ENCODE results near the gene RALA.
"Not testable (repeated sequence)": the region's sequence is repeated elsewhere in the genome, so short reads cannot be mapped to it uniquely, and the experiment has no call there.

Gene RALA

GRCh38 chr7:39681887-39682441, 58.6 kb downstream of the RALA start:
- no peak for DNase-seq (ENCODE audit: low read depth in 2 of 2, low spot score in 1 of 2)

- no peak for DNase-seq (ENCODE audit: low read depth in 2 of 2, low spot score in 1 of 2)
Observed at GRCh38 chr7:39683216-39683845, 60.0 kb downstream of the RALA start.

GRCh38 chr7:39686261-39686924, 63.0 kb downstream of the RALA start:
- no peak for DNase-seq (ENCODE audit: low read depth in 2 of 2, low spot score in 1 of 2)

- no peak for DNase-seq (ENCODE audit: low read depth in 2 of 2, low spot score in 1 of 2)
Observed at GRCh38 chr7:39688611-39689480, 65.5 kb downstream of the RALA start.

- DNase-seq (ENCODE audit: low read depth in 2 of 2, low spot score in 1 of 2): no peak
Observed at GRCh38 chr7:39691821-39692220, 68.4 kb downstream of the RALA start.

- DNase-seq (ENCODE audit: low read depth in 2 of 2, low spot score in 1 of 2): not testable (repeated sequence)
Observed at GRCh38 chr7:39693086-39693485, 69.7 kb downstream of the RALA start.

GRCh38 chr7:39693812-39694211, 70.4 kb downstream of the RALA start:
- no peak for DNase-seq (ENCODE audit: low read depth in 2 of 2, low spot score in 1 of 2)

GRCh38 chr7:39695852-39696586, 72.6 kb downstream of the RALA start:
- DNase-seq (ENCODE audit: low read depth in 2 of 2, low spot score in 1 of 2): no peak

- DNase-seq (ENCODE audit: low read depth in 2 of 2, low spot score in 1 of 2): no peak
Observed at GRCh38 chr7:39696631-39697030, 73.3 kb downstream of the RALA start.

- DNase-seq (ENCODE audit: low read depth in 2 of 2, low spot score in 1 of 2): no peak
Observed at GRCh38 chr7:39697483-39697882, 74.1 kb downstream of the RALA start.

- no peak for DNase-seq (ENCODE audit: low read depth in 2 of 2, low spot score in 1 of 2)
Observed at GRCh38 chr7:39700165-39700564, 76.8 kb downstream of the RALA start.

- no peak for DNase-seq (ENCODE audit: low read depth in 2 of 2, low spot score in 1 of 2)
Observed at GRCh38 chr7:39700932-39701331, 77.6 kb downstream of the RALA start.

- DNase-seq (ENCODE audit: low read depth in 2 of 2, low spot score in 1 of 2): no peak
Observed at GRCh38 chr7:39702133-39702532, 78.8 kb downstream of the RALA start.

- DNase-seq (ENCODE audit: low read depth in 2 of 2, low spot score in 1 of 2): no peak
Observed at GRCh38 chr7:39703144-39703543, 79.8 kb downstream of the RALA start.

GRCh38 chr7:39709029-39709428, 85.7 kb downstream of the RALA start:
- DNase-seq (ENCODE audit: low read depth in 2 of 2, low spot score in 1 of 2): no peak

GRCh38 chr7:39709768-39710311, 86.5 kb downstream of the RALA start:
- no peak for DNase-seq (ENCODE audit: low read depth in 2 of 2, low spot score in 1 of 2)

GRCh38 chr7:39712751-39713150, 89.4 kb downstream of the RALA start:
- DNase-seq (ENCODE audit: low read depth in 2 of 2, low spot score in 1 of 2): no peak

- DNase-seq (ENCODE audit: low read depth in 2 of 2, low spot score in 1 of 2): no peak
Observed at GRCh38 chr7:39714447-39715091, 91.2 kb downstream of the RALA start.

- DNase-seq (ENCODE audit: low read depth in 2 of 2, low spot score in 1 of 2): no peak
Observed at GRCh38 chr7:39720586-39720985, 97.2 kb downstream of the RALA start.

- DNase-seq (ENCODE audit: low read depth in 2 of 2, low spot score in 1 of 2): no peak
Observed at GRCh38 chr7:39721345-39721744, 98.0 kb downstream of the RALA start.
